Neural progenitor cell (in vitro differentiated cells): Measurements from ENCODE around the gene CTSH. TPM values are rescaled to one million over a fixed set of nuclear protein-coding genes. Genes with fewer than 3 reads are reported as not detected.

Experiments
- DNase-seq: peaks from one replicate; pipeline ENCODE4 v3.0.0-alpha.2; 2016; ENCODE audit warnings: low spot score
- H2AFZ ChIP-seq: fragments of 200-600 bp; sonication (generic); replicated peaks from 2 replicates; pipeline ENCODE4 v1.6.1; 2016; ENCODE audit warnings: antibody characterized with exemption
- H3F3A ChIP-seq: fragments of 200-600 bp; sonication (generic); 2 replicates; pipeline ENCODE4 v1.6.1; 2016; ENCODE audit warnings: antibody characterized with exemption, low read depth
- H3K27ac ChIP-seq: fragments of 200-600 bp; sonication (generic); 2 replicates; pipeline ENCODE4 v1.5.1; 2016; ENCODE audit warnings: mild to moderate bottlenecking
- H3K27me3 ChIP-seq: fragments of 200-600 bp; sonication (generic); 2 replicates; pipeline ENCODE4 v1.6.1; 2016; ENCODE audit warnings: mild to moderate bottlenecking, moderate library complexity
- H3K36me3 ChIP-seq: fragments of 200-600 bp; sonication (generic); 2 replicates; pipeline ENCODE4 v1.5.1; 2016
- H3K4me1 ChIP-seq: fragments of 200-600 bp; sonication (generic); 2 replicates; pipeline ENCODE4 v1.6.1; 2016; ENCODE audit warnings: mixed run types
- H3K4me2 ChIP-seq: fragments of 200-600 bp; sonication (generic); 2 replicates; pipeline ENCODE4 v1.6.1; 2016
- H3K4me3 ChIP-seq: fragments of 200-600 bp; sonication (generic); 2 replicates; pipeline ENCODE4 v1.5.1; 2016
- H3K79me2 ChIP-seq: fragments of 200-600 bp; sonication (generic); 2 replicates; pipeline ENCODE4 v1.6.1; 2016; ENCODE audit warnings: low read depth
- H3K9ac ChIP-seq: fragments of 200-600 bp; sonication (generic); 2 replicates; pipeline ENCODE4 v1.6.1; 2016
- H3K9me3 ChIP-seq: fragments of 200-600 bp; sonication (generic); 2 replicates; pipeline ENCODE4 v1.5.1; 2016; ENCODE audit warnings: low read depth
- H4K20me1 ChIP-seq: fragments of 200-600 bp; sonication (generic); 2 replicates; pipeline ENCODE4 v1.6.1; 2016; ENCODE audit warnings: low read depth
- H3K27ac Mint-ChIP-seq: 3 replicates; pipeline ENCODE4 v1.8.0; 2021; ENCODE audit warnings: mixed read lengths
- H3K27me3 Mint-ChIP-seq: 2 replicates; pipeline ENCODE4 v1.8.0; 2022; ENCODE audit warnings: low read depth, mild to moderate bottlenecking, inconsistent platforms, moderate library complexity, mixed read lengths; ENCODE audit not compliant: insufficient read depth
- H3K36me3 Mint-ChIP-seq: 3 replicates; pipeline ENCODE4 v1.8.0; 2021; ENCODE audit warnings: mixed read lengths
- H3K4me1 Mint-ChIP-seq: 3 replicates; pipeline ENCODE4 v1.8.0; 2021; ENCODE audit warnings: mixed read lengths
- H3K4me3 Mint-ChIP-seq: 3 replicates; pipeline ENCODE4 v1.8.0; 2021; ENCODE audit warnings: mild to moderate bottlenecking, moderate library complexity, mixed read lengths
- H3K9me3 Mint-ChIP-seq: 3 replicates; pipeline ENCODE4 v1.8.0; 2020; ENCODE audit warnings: mixed read lengths
- EZH2 ChIP-seq: fragments of 200-600 bp; sonication (generic); IDR thresholded peaks from 2 replicates; pipeline ENCODE4 v1.6.1; 2017; ENCODE audit warnings: antibody characterized with exemption, mild to moderate bottlenecking, moderate library complexity
- EZH2phosphoT487 ChIP-seq: fragments of 200-600 bp; sonication (generic); IDR thresholded peaks from 2 replicates; pipeline ENCODE4 v1.6.1; 2017; ENCODE audit warnings: antibody characterized with exemption
- total RNA-seq: library from RNA; depleted of rRNA; stranded (reverse); fragments of >200 nt; gene quantifications from 2 replicates; pipeline ENCODE4 v1.2.3, GENCODE V29; 2015; ENCODE audit warnings: low replicate concordance
- TF ChIP-seq, protein P1 (sequence below): fragments of 200-600 bp; sonication (generic); IDR thresholded peaks from 2 replicates; pipeline ENCODE4 v1.5.1; 2017; ENCODE audit warnings: antibody characterized with exemption, mild to moderate bottlenecking

Gene CTSH
- total RNA-seq, 1 donor from 2014 or later, result 3.5 TPM

GRCh38 chr15:78977091-78977571, 32.3 kb upstream of the CTSH start:
- H3K4me1 ChIP-seq, result no peaks in the 10 kb centered on the region
- DNase-seq, result no peak
- no peak overlapping the region for H3K4me3 ChIP-seq
- no peak overlapping the region for H3K9ac ChIP-seq
- Mint-ChIP-seq H3K4me1 (peaks cover 15% of the 10 kb centered on the region), H3K9me3 (no peaks in the 10 kb centered on the region), H3K4me3 (no peak overlapping the region), H3K36me3 (no peaks in the 10 kb centered on the region), H3K27ac (no peak overlapping the region), H3K27me3 (peaks cover 10% of the 10 kb centered on the region)
- H3K36me3 ChIP-seq, result no peaks in the 10 kb centered on the region
- no peaks in the 10 kb centered on the region for H3K9me3 ChIP-seq
- no peak overlapping the region for H3K27ac ChIP-seq
- H3K79me2 ChIP-seq, result no peaks in the 10 kb centered on the region
- no peak overlapping the region for H2AFZ ChIP-seq
- H3K4me2 ChIP-seq, result no peak overlapping the region
- H3F3A ChIP-seq, result no peaks in the 10 kb centered on the region
- TF ChIP-seq EZH2phosphoT487, result no peak
- TF ChIP-seq, protein P1, sequence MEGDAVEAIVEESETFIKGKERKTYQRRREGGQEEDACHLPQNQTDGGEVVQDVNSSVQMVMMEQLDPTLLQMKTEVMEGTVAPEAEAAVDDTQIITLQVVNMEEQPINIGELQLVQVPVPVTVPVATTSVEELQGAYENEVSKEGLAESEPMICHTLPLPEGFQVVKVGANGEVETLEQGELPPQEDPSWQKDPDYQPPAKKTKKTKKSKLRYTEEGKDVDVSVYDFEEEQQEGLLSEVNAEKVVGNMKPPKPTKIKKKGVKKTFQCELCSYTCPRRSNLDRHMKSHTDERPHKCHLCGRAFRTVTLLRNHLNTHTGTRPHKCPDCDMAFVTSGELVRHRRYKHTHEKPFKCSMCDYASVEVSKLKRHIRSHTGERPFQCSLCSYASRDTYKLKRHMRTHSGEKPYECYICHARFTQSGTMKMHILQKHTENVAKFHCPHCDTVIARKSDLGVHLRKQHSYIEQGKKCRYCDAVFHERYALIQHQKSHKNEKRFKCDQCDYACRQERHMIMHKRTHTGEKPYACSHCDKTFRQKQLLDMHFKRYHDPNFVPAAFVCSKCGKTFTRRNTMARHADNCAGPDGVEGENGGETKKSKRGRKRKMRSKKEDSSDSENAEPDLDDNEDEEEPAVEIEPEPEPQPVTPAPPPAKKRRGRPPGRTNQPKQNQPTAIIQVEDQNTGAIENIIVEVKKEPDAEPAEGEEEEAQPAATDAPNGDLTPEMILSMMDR, result no peak
- no peak for TF ChIP-seq EZH2
- H4K20me1 ChIP-seq, result no peaks in the 10 kb centered on the region
- no peaks in the 10 kb centered on the region for H3K27me3 ChIP-seq

DNA sequence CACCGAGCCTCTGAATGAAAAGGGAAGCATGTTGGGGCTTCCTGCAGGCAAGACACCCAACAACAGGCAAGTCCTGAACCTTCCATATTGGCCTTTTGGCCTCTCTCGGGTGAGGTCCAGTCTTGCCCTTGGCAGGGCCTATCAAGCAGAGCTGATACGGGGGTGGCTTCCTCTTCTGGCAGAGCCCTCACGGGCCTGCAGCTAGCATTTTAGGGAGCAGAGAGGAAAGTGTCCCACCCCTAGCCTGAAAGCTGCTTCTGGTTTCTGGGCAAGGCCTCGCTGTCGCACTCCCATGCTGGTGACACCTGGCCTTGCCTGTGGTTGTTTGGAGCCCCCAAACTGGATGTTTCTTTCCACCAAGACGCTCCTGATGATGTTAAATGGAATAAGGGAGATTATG, 31.8 kb upstream of the CTSH start:
- no peaks in the 10 kb centered on the region for H3K4me1 ChIP-seq
- no peaks in the 10 kb centered on the region for H3K9me3 ChIP-seq
- H3K9ac ChIP-seq, result no peak overlapping the region
- H3K36me3 Mint-ChIP-seq, result no peaks in the 10 kb centered on the region
- H3K79me2 ChIP-seq, result no peaks in the 10 kb centered on the region
- H3K27me3 Mint-ChIP-seq, result peaks cover 12% of the 10 kb centered on the region
- H3K27ac ChIP-seq, result no peak overlapping the region
- no peak overlapping the region for H3K4me3 ChIP-seq
- H3F3A ChIP-seq, result no peaks in the 10 kb centered on the region
- no peak overlapping the region for H2AFZ ChIP-seq
- H3K4me3 Mint-ChIP-seq, result no peak overlapping the region
- H4K20me1 ChIP-seq, result no peaks in the 10 kb centered on the region
- no peaks in the 10 kb centered on the region for H3K36me3 ChIP-seq
- no peaks in the 10 kb centered on the region for H3K9me3 Mint-ChIP-seq
- TF ChIP-seq EZH2phosphoT487 (no peak), EZH2 (no peak)
- TF ChIP-seq, protein P1, result no peak
- peaks cover 15% of the 10 kb centered on the region for H3K4me1 Mint-ChIP-seq
- no peak for DNase-seq
- H3K27ac Mint-ChIP-seq, result no peak overlapping the region
- no peaks in the 10 kb centered on the region for H3K27me3 ChIP-seq
- no peak overlapping the region for H3K4me2 ChIP-seq

DNA sequence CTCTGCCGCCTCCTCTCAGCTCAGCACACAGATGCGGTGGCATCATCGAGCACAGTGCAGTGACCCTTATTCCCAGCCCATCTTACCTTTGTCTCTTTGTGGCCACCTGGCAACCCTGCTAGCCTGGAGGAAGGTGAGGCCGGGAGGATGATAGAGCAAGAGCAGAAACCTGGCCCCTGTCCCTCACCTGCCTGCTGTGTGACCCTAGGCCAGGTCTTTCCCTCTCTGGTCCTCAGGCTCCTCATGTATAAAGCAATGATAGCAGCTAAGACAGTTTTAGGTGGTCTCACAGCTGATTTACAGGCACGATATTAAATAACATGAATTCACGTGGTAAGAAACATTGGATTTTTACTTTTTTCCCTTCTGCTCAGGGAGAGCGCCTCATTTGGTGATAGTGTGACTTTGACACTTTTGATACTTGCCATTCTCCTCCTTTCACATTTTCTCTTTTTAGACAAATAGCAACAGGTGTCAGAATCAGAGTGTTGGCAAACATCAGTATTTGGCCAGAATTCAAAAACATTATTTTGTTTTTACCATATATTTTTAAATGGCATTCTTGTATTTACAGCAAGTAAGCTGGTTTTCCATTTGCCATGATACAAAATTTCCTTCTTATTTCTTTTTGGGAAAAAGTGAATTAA, 29.5 kb upstream of the CTSH start:
- no peaks in the 10 kb centered on the region for H4K20me1 ChIP-seq
- H3K4me1 Mint-ChIP-seq, result peaks cover 14% of the 10 kb centered on the region
- no peak overlapping the region for H3K27ac ChIP-seq
- no peak for DNase-seq
- H3K27ac Mint-ChIP-seq, result no peak overlapping the region
- no peak overlapping the region for H3K9ac ChIP-seq
- no peaks in the 10 kb centered on the region for H3K27me3 ChIP-seq
- H3K4me3 Mint-ChIP-seq, result no peak overlapping the region
- no peaks in the 10 kb centered on the region for H3K9me3 Mint-ChIP-seq
- H3K9me3 ChIP-seq, result no peaks in the 10 kb centered on the region
- no peak overlapping the region for H3K4me2 ChIP-seq
- TF ChIP-seq, protein P1, result no peak
- no peak for TF ChIP-seq EZH2
- TF ChIP-seq EZH2phosphoT487, result no peak
- H3K79me2 ChIP-seq, result no peaks in the 10 kb centered on the region
- H2AFZ ChIP-seq, result no peak overlapping the region
- H3F3A ChIP-seq, result no peaks in the 10 kb centered on the region
- H3K36me3 ChIP-seq, result no peaks in the 10 kb centered on the region
- no peak overlapping the region for H3K4me3 ChIP-seq
- no peaks in the 10 kb centered on the region for H3K36me3 Mint-ChIP-seq
- no peaks in the 10 kb centered on the region for H3K4me1 ChIP-seq
- peaks cover 12% of the 10 kb centered on the region for H3K27me3 Mint-ChIP-seq
